H9 (cell line): ENCODE data around the gene TLE4. TPM values are rescaled to one million over a fixed set of nuclear protein-coding genes. Genes with fewer than 3 reads are reported as not detected.

Source experiments
- DNase-seq: peaks from one replicate; pipeline ENCODE4 v3.0.0-alpha.2; 2017
- H2AFZ ChIP-seq: one replicate; pipeline ENCODE4 v1.6.1; 2013; ENCODE audit warnings: mild to moderate bottlenecking, low read length, control low read depth, moderate library complexity
- H2AK5ac ChIP-seq: 2 replicates; pipeline ENCODE4 v1.6.1; 2013; ENCODE audit warnings: low read length, control low read depth, mixed read lengths; ENCODE audit not compliant: insufficient read length
- H2BK120ac ChIP-seq: one replicate; pipeline ENCODE4 v1.6.1; 2013; ENCODE audit warnings: low read depth, mild to moderate bottlenecking, low read length, control low read depth, inconsistent platforms; ENCODE audit not compliant: poor library complexity, severe bottlenecking
- H2BK12ac ChIP-seq: 2 replicates; pipeline ENCODE4 v1.6.1; 2013; ENCODE audit warnings: low read length, control low read depth, mixed read lengths, low read depth; ENCODE audit not compliant: insufficient read length
- H2BK15ac ChIP-seq: 2 replicates; pipeline ENCODE4 v1.6.1; 2013; ENCODE audit warnings: low read depth, low read length, control low read depth
- H2BK20ac ChIP-seq: one replicate; pipeline ENCODE4 v1.6.1; 2013; ENCODE audit warnings: low read depth, mild to moderate bottlenecking, low read length, control low read depth, inconsistent platforms; ENCODE audit not compliant: poor library complexity, severe bottlenecking
- H2BK5ac ChIP-seq: 2 replicates; pipeline ENCODE4 v1.6.1; 2013; ENCODE audit warnings: low read length, control low read depth, mixed read lengths; ENCODE audit not compliant: insufficient read length
- H3K14ac ChIP-seq: 2 replicates; pipeline ENCODE4 v1.6.1; 2013; ENCODE audit warnings: low read length, control low read depth; ENCODE audit not compliant: insufficient read depth
- H3K18ac ChIP-seq: 2 replicates; pipeline ENCODE4 v1.6.1; 2013; ENCODE audit warnings: low read depth, mild to moderate bottlenecking, mixed read lengths, low read length, control low read depth; ENCODE audit not compliant: insufficient read length
- H3K23ac ChIP-seq: 2 replicates; pipeline ENCODE4 v1.6.1; 2013; ENCODE audit warnings: low read length, control low read depth, mixed read lengths, low read depth; ENCODE audit not compliant: insufficient read length
- H3K23me2 ChIP-seq: 2 replicates; pipeline ENCODE4 v1.6.1; 2013; ENCODE audit warnings: low read depth, mild to moderate bottlenecking, mixed read lengths, low read length, control low read depth; ENCODE audit not compliant: insufficient read length, poor library complexity, severe bottlenecking
- H3K27ac ChIP-seq: 2 replicates; pipeline ENCODE4 v1.5.1; 2013; ENCODE audit warnings: low read length, control low read depth, mixed read lengths, low read depth; ENCODE audit not compliant: insufficient read length
- H3K27me3 ChIP-seq: 2 replicates; pipeline ENCODE4 v1.6.1; 2013; ENCODE audit warnings: low read length, control low read depth, inconsistent platforms; ENCODE audit not compliant: insufficient read depth
- H3K4ac ChIP-seq: 2 replicates; pipeline ENCODE4 v1.6.1; 2013; ENCODE audit warnings: low read depth, mild to moderate bottlenecking, control low read depth, inconsistent platforms, low read length, moderate library complexity
- H3K4me1 ChIP-seq: 2 replicates; pipeline ENCODE4 v1.6.1; 2013; ENCODE audit warnings: low read length, control low read depth, inconsistent platforms; ENCODE audit not compliant: insufficient read depth
- H3K4me2 ChIP-seq: 2 replicates; pipeline ENCODE4 v1.6.1; 2013; ENCODE audit warnings: low read length, control low read depth, mixed read lengths; ENCODE audit not compliant: insufficient read length, insufficient read depth
- H3K56ac ChIP-seq: 2 replicates; pipeline ENCODE4 v1.6.1; 2013; ENCODE audit warnings: low read depth, mild to moderate bottlenecking, mixed read lengths, low read length, control low read depth; ENCODE audit not compliant: insufficient read length
- H3K79me1 ChIP-seq: 2 replicates; pipeline ENCODE4 v1.6.1; 2013; ENCODE audit warnings: low read depth, mild to moderate bottlenecking, moderate library complexity, low read length, control low read depth, inconsistent platforms; ENCODE audit not compliant: insufficient read depth, poor library complexity, severe bottlenecking
- H3K79me2 ChIP-seq: 2 replicates; pipeline ENCODE4 v1.6.1; 2013; ENCODE audit warnings: low read length, control low read depth, inconsistent platforms; ENCODE audit not compliant: insufficient read depth
- H3K9ac ChIP-seq: 2 replicates; pipeline ENCODE4 v1.6.1; 2013; ENCODE audit warnings: low read length, control low read depth, mixed read lengths; ENCODE audit not compliant: insufficient read length; ENCODE audit errors: extremely low read depth
- H3K9me3 ChIP-seq: one replicate; pipeline ENCODE4 v1.6.1; 2013; ENCODE audit warnings: low read depth, low read length, inconsistent platforms; ENCODE audit not compliant: control insufficient read depth
- H3T11ph ChIP-seq: one replicate; pipeline ENCODE4 v1.6.1; 2013; ENCODE audit warnings: mild to moderate bottlenecking, low read length, control low read depth, inconsistent platforms
- H4K20me1 ChIP-seq: one replicate; pipeline ENCODE4 v1.6.1; 2013; ENCODE audit not compliant: control insufficient read depth, insufficient read length, insufficient read depth
- H4K5ac ChIP-seq: 2 replicates; pipeline ENCODE4 v1.6.1; 2013; ENCODE audit warnings: low read depth, mild to moderate bottlenecking, mixed read lengths, low read length, control low read depth; ENCODE audit not compliant: insufficient read length
- H4K8ac ChIP-seq: replicated peaks from 2 replicates; pipeline ENCODE4 v1.6.1; 2013; ENCODE audit warnings: low read length, control low read depth, mixed read lengths, low read depth; ENCODE audit not compliant: insufficient read length
- H4K91ac ChIP-seq: 2 replicates; pipeline ENCODE4 v1.6.1; 2013; ENCODE audit warnings: low read depth, mild to moderate bottlenecking, moderate library complexity, mixed read lengths, low read length, control low read depth; ENCODE audit not compliant: insufficient read length
- H3K27ac Mint-ChIP-seq, 3 experiments: 2 replicates in 2 of 3; 3 replicates in 1 of 3; pipeline ENCODE4 v1.8.0; 2020 to 2021; ENCODE audit warnings: mixed read lengths in 3 of 3, mild to moderate bottlenecking in 1 of 3, moderate library complexity in 1 of 3
- H3K27me3 Mint-ChIP-seq: 2 replicates; pipeline ENCODE4 v1.8.0; 2021; ENCODE audit warnings: low read depth, mild to moderate bottlenecking, moderate library complexity, mixed read lengths
- H3K36me3 Mint-ChIP-seq, 3 experiments: 2 replicates in 2 of 3; 3 replicates in 1 of 3; pipeline ENCODE4 v1.8.0; 2020 to 2021; ENCODE audit warnings: low read depth in 3 of 3, mixed read lengths in 3 of 3; ENCODE audit not compliant: insufficient read depth in 1 of 3
- H3K4me1 Mint-ChIP-seq, 2 experiments: 2 replicates each; pipeline ENCODE4 v1.8.0; 2020; ENCODE audit warnings: mixed read lengths in 2 of 2
- H3K4me3 Mint-ChIP-seq, 2 experiments: 2 replicates in 1 of 2; 3 replicates in 1 of 2; pipeline ENCODE4 v1.8.0; 2020 to 2021; ENCODE audit warnings: mild to moderate bottlenecking in 2 of 2, mixed read lengths in 2 of 2, moderate library complexity in 1 of 2
- H3K9me3 Mint-ChIP-seq, 2 experiments: 2 replicates in 1 of 2; 3 replicates in 1 of 2; pipeline ENCODE4 v1.8.0; 2020; ENCODE audit warnings: mild to moderate bottlenecking in 2 of 2, mixed read lengths in 2 of 2, moderate library complexity in 1 of 2
- CTCF ChIP-seq: fragments of 200-600 bp; sonication (generic); conservative IDR thresholded peaks from 3 replicates; pipeline ENCODE4 v1.8.0; 2021; ENCODE audit warnings: antibody characterized with exemption, mild to moderate bottlenecking
- WGBS: extraction: QIAGEN DNeasy Blood & Tissue Kit; methylation state at CpG from one replicate; pipeline ENCODE4 v1.1.7; 2013; ENCODE audit warnings: missing lambda C conversion rate, low lambda C conversion rate, mixed read lengths; ENCODE audit not compliant: insufficient read length; ENCODE audit errors: extremely low coverage; 5-methylcytosine and 5-hydroxymethylcytosine counted together
- total RNA-seq: library from RNA; stranded (reverse); gene quantifications from 2 replicates; pipeline ENCODE4 v1.2.1, GENCODE V29; 2021

The TLE4 gene
- total RNA-seq, 1 experiment from 2014 or later, result 35.1 TPM

GRCh38 chr9:79632705-79633104 lies 60.9 kb downstream of the TLE4 start:
- H2BK5ac ChIP-seq, result no peak overlapping the region
- H3K14ac ChIP-seq, result no peak overlapping the region
- no peak overlapping the region for H2BK20ac ChIP-seq
- H2BK12ac ChIP-seq, result no peak overlapping the region
- H3K27ac ChIP-seq, result no peak overlapping the region
- no peak overlapping the region for H4K91ac ChIP-seq
- no peak overlapping the region for H2AFZ ChIP-seq
- no peak overlapping the region for H3T11ph ChIP-seq
- no peaks in the 10 kb centered on the region for H3K23me2 ChIP-seq
- no peak overlapping the region for H3K4ac ChIP-seq
- no peak overlapping the region for H2AK5ac ChIP-seq
- Mint-ChIP-seq H3K9me3 (no peaks in the 10 kb centered on the region), H3K36me3 (peaks cover 0 to 1% (median 0%) of the 10 kb centered on the region in 3 experiments; a peak in 1 of 7 replicates), H3K27me3 (no peaks in the 10 kb centered on the region), H3K27ac (no peak overlapping the region; a peak in 1 of 7 replicates), H3K4me1 (peaks cover 17 to 38% of the 10 kb centered on the region in 2 experiments), H3K4me3 (no peak overlapping the region)
- no peaks in the 10 kb centered on the region for H4K20me1 ChIP-seq
- no peak overlapping the region for H2BK120ac ChIP-seq
- no peak overlapping the region for H3K23ac ChIP-seq
- TF ChIP-seq CTCF, result no peak
- H4K5ac ChIP-seq, result no peak overlapping the region
- no peak overlapping the region for H3K56ac ChIP-seq
- no peak overlapping the region for H3K4me2 ChIP-seq
- WGBS, result no CpG with 5 or more reads among the region's 1 CpG
- H3K9ac ChIP-seq, result no peak overlapping the region
- H3K79me1 ChIP-seq, result no peaks in the 10 kb centered on the region
- no peak for DNase-seq
- no peak overlapping the region for H4K8ac ChIP-seq
- H3K9me3 ChIP-seq, result no peaks in the 10 kb centered on the region
- no peak overlapping the region for H2BK15ac ChIP-seq
- H3K27me3 ChIP-seq, result no peaks in the 10 kb centered on the region
- H3K79me2 ChIP-seq, result no peaks in the 10 kb centered on the region
- no peaks in the 10 kb centered on the region; the same call in 1 of the 2 replicates for H3K4me1 ChIP-seq
- no peak overlapping the region for H3K18ac ChIP-seq
